ENCODE results near the gene IQSEC2. TPM values are rescaled to one million over a fixed set of nuclear protein-coding genes. Genes with fewer than 3 reads are reported as not detected.

Gene IQSEC2
- total and polyA plus RNA-seq, 9 of the 15 experiments (the other 6 are each of a cell fraction or from before 2014, with no cell fraction given) = 2.7 to 41.8 (median 20.1) TPM

DNA sequence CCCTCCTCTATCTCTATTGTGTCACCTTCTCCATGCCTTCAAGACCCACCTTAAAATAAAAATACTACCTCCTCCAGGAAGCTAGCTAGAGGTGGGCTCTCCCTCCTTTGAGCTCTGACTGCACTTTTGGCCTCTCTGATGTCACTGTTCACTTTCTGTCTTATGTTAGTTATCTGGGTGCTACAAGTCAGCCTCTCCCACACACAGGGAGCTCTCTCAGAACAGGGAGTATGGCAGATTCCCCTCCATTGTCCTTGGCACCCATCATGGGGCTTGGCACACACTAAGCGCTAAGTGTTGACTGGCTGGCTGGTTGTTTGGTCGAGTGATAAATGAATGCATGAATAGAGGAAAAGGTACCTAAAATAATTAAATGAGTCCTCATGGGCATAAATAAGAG lies 35.2 kb downstream of the IQSEC2 start:
- 66% methylated on average over 2 of the region's 2 CpGs for WGBS (ENCODE audit: insufficient coverage, low coverage, missing lambda C conversion rate)
- Histone ChIP-seq H3K9ac (ENCODE audit: insufficient read depth in 1 of 2, low read depth in 2 of 2, low read length in 2 of 2) (no peak overlapping the region), H3K9me3 (replicated peaks; ENCODE audit: control insufficient read depth, insufficient read depth, low read depth, low read length) (no peaks in the 10 kb centered on the region), H3K36me3 (ENCODE audit: control insufficient read depth, insufficient read depth, low read length) (peaks cover 63% of the 10 kb centered on the region; the same call in 2 of the 3 replicates), H4K20me1 (replicated peaks; ENCODE audit: control insufficient read depth, insufficient read depth, low read length) (no peaks in the 10 kb centered on the region), H3K4me2 (ENCODE audit: insufficient read depth, low read length) (no peak overlapping the region), H2AFZ (ENCODE audit: low read depth, low read length) (no peak overlapping the region), H3K27ac (ENCODE audit: extremely low read depth, low read depth, low read length) (no peak overlapping the region), H3K4me1 (replicated peaks in 1 of 2; ENCODE audit: control insufficient read depth in 2 of 2, insufficient read depth in 2 of 2, low read length in 2 of 2) (peaks cover 3 to 10% of the 10 kb centered on the region in 2 experiments; a peak in 4 of 5 replicates), H3K4me3 (no peak overlapping the region), H3K27me3 (ENCODE audit: control insufficient read depth in 2 of 2, insufficient read depth in 2 of 2, low read length in 2 of 2) (no peaks in the 10 kb centered on the region), H3K79me2 (ENCODE audit: control insufficient read depth, insufficient read depth, low read length) (peaks cover under 1% of the 10 kb centered on the region; the same call in 1 of the 3 replicates), H3K9me1 (ENCODE audit: control insufficient read depth, insufficient read depth, low read length) (no peaks in the 10 kb centered on the region)
- in situ Hi-C loops (cut with MboI) = no loop called here
- CTCF ChIA-PET (ENCODE audit: low intra/inter-chr PET ratio) = no interaction called here
- POLR2A ChIA-PET = interaction anchor here (0.6 to 1.5 kb wide), 2 partner anchors 11 to 385 kb away, joined by 3 read pairs; no protein-coding TSS in a partner anchor
- BruUV-seq (replicated peaks) = TSS peak; percentile 20
- TF ChIP-seq NCOA6 (IDR thresholded peaks at IDR 0.05) (no peak), ZNF79 (CRISPR knock-in tag; IDR thresholded peaks at IDR 0.05; ENCODE audit: low read depth) (no peak)
- TF ChIP-seq, protein P1, sequence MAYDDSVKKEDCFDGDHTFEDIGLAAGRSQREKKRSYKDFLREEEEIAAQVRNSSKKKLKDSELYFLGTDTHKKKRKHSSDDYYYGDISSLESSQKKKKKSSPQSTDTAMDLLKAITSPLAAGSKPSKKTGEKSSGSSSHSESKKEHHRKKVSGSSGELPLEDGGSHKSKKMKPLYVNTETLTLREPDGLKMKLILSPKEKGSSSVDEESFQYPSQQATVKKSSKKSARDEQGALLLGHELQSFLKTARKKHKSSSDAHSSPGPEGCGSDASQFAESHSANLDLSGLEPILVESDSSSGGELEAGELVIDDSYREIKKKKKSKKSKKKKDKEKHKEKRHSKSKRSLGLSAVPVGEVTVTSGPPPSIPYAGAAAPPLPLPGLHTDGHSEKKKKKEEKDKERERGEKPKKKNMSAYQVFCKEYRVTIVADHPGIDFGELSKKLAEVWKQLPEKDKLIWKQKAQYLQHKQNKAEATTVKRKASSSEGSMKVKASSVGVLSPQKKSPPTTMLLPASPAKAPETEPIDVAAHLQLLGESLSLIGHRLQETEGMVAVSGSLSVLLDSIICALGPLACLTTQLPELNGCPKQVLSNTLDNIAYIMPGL (CRISPR knock-in tag; IDR thresholded peaks at IDR 0.05) = no peak
- TF ChIP-seq, protein P2, sequence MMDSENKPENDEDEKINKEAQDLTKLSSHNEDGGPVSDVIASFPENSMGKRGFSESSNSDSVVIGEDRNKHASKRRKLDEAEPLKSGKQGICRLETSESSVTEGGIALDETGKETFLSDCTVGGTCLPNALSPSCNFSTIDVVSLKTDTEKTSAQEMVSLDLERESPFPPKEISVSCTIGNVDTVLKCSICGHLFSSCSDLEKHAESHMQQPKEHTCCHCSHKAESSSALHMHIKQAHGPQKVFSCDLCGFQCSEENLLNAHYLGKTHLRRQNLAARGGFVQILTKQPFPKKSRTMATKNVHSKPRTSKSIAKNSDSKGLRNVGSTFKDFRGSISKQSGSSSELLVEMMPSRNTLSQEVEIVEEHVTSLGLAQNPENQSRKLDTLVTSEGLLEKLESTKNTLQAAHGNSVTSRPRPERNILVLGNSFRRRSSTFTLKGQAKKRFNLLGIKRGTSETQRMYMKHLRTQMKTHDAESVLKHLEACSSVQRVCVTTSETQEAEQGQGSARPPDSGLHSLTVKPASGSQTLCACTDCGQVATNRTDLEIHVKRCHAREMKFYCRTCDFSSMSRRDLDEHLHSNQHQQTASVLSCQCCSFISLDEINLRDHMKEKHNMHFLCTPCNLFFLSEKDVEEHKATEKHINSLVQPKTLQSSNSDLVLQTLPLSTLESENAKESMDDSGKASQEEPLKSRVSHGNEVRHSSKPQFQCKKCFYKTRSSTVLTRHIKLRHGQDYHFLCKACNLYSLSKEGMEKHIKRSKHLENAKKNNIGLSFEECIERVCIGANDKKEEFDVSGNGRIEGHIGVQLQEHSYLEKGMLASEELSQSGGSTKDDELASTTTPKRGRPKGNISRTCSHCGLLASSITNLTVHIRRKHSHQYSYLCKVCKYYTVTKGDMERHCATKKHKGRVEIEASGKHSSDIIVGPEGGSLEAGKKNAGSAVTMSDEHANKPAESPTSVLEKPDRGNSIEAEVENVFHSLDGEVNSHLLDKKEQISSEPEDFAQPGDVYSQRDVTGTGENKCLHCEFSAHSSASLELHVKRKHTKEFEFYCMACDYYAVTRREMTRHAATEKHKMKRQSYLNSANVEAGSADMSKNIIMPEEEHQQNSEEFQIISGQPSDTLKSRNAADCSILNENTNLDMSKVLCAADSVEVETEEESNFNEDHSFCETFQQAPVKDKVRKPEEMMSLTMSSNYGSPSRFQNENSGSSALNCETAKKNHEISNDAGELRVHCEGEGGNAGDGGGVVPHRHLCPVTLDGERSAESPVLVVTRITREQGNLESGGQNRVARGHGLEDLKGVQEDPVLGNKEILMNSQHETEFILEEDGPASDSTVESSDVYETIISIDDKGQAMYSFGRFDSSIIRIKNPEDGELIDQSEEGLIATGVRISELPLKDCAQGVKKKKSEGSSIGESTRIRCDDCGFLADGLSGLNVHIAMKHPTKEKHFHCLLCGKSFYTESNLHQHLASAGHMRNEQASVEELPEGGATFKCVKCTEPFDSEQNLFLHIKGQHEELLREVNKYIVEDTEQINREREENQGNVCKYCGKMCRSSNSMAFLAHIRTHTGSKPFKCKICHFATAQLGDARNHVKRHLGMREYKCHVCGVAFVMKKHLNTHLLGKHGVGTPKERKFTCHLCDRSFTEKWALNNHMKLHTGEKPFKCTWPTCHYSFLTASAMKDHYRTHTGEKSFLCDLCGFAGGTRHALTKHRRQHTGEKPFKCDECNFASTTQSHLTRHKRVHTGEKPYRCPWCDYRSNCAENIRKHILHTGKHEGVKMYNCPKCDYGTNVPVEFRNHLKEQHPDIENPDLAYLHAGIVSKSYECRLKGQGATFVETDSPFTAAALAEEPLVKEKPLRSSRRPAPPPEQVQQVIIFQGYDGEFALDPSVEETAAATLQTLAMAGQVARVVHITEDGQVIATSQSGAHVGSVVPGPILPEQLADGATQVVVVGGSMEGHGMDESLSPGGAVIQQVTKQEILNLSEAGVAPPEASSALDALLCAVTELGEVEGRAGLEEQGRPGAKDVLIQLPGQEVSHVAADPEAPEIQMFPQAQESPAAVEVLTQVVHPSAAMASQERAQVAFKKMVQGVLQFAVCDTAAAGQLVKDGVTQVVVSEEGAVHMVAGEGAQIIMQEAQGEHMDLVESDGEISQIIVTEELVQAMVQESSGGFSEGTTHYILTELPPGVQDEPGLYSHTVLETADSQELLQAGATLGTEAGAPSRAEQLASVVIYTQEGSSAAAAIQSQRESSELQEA (IDR thresholded peaks at IDR 0.05; ENCODE audit: low read depth) = no peak
- no peak for FAIRE-seq
- no peak for ATAC-seq
- intact Hi-C loops (cut with micrococcal nuclease) = no loop called here
- DNase-seq (ENCODE audit: extremely low read depth in 1 of 4, low spot score in 3 of 4) = no peak

Measured in K562 (cell line).